Superior temporal gyrus (tissue), 1 donor: ENCODE results near the gene IRGQ.
"Not testable (repeated sequence)": the region's sequence is repeated elsewhere in the genome, so short reads cannot be mapped to it uniquely, and the experiment has no call there.

Experiments
- DNase-seq: peaks from one replicate; pipeline ENCODE4 v3.0.0-alpha.2; 2016; ENCODE audit errors: extremely low spot score

The IRGQ gene

GRCh38 chr19:43598445-43599240 is 2.7 kb upstream of the IRGQ start:
- DNase-seq = no peak

- no peak for DNase-seq
These were observed 1.9 kb upstream of the IRGQ start for GRCh38 chr19:43597876-43598275.

- no peak for DNase-seq
These were observed 1.0 kb upstream of the IRGQ start for GRCh38 chr19:43596842-43597461.

GRCh38 chr19:43595605-43595998 is 332 bp downstream of the IRGQ start:
- DNase-seq = peak; percentile 38

- DNase-seq = no peak
These were observed 977 bp downstream of the IRGQ start for GRCh38 chr19:43594710-43595604.

- DNase-seq = no peak
These were observed 1.7 kb downstream of the IRGQ start for GRCh38 chr19:43594081-43594697.

- no peak for DNase-seq
These were observed 3.1 kb downstream of the IRGQ start for GRCh38 chr19:43592800-43593350.

- DNase-seq = no peak
These were observed 3.8 kb downstream of the IRGQ start for GRCh38 chr19:43591904-43592772.

- no peak for DNase-seq
These were observed 6.3 kb downstream of the IRGQ start for GRCh38 chr19:43589678-43590077.

GRCh38 chr19:43589277-43589676 is 6.7 kb downstream of the IRGQ start:
- no peak for DNase-seq

- not testable (repeated sequence) for DNase-seq
These were observed 8.9 kb downstream of the IRGQ start for GRCh38 chr19:43587029-43587428.

GRCh38 chr19:43586346-43586745 is 9.6 kb downstream of the IRGQ start:
- no peak for DNase-seq

- DNase-seq = no peak
These were observed 11.4 kb downstream of the IRGQ start for GRCh38 chr19:43584484-43584883.

GRCh38 chr19:43582495-43582894 is 13.4 kb downstream of the IRGQ start:
- DNase-seq = no peak

GRCh38 chr19:43581467-43581866 is 14.5 kb downstream of the IRGQ start:
- DNase-seq = no peak

GRCh38 chr19:43578787-43579186 is 17.1 kb downstream of the IRGQ start:
- no peak for DNase-seq

GRCh38 chr19:43575955-43576878 is 19.7 kb downstream of the IRGQ start:
- DNase-seq = no peak

GRCh38 chr19:43575156-43575950 is 20.6 kb downstream of the IRGQ start, which contains the start of the genes PINLYP and XRCC1:
Gene PINLYP, plus strand, starts transcription at chr19:43575801. Its CDS starts 1,391 bp downstream, at chr19:43577192.
Gene XRCC1, minus strand, starts transcription at chr19:43575527. Its CDS starts 69 bp downstream, at chr19:43575458.
- peak; percentile 99 for DNase-seq
